H9 (cell line): ENCODE data around the gene TAF10. TPM values are rescaled to one million over a fixed set of nuclear protein-coding genes. Genes with fewer than 3 reads are reported as not detected.

ENCODE experiments used
- DNase-seq: peaks from one replicate; pipeline ENCODE4 v3.0.0-alpha.2; 2017
- H2AFZ ChIP-seq: one replicate; pipeline ENCODE4 v1.6.1; 2013; ENCODE audit warnings: mild to moderate bottlenecking, low read length, control low read depth, moderate library complexity
- H2AK5ac ChIP-seq: 2 replicates; pipeline ENCODE4 v1.6.1; 2013; ENCODE audit warnings: low read length, control low read depth, mixed read lengths; ENCODE audit not compliant: insufficient read length
- H2BK120ac ChIP-seq: one replicate; pipeline ENCODE4 v1.6.1; 2013; ENCODE audit warnings: low read depth, mild to moderate bottlenecking, low read length, control low read depth, inconsistent platforms; ENCODE audit not compliant: poor library complexity, severe bottlenecking
- H2BK12ac ChIP-seq: 2 replicates; pipeline ENCODE4 v1.6.1; 2013; ENCODE audit warnings: low read length, control low read depth, mixed read lengths, low read depth; ENCODE audit not compliant: insufficient read length
- H2BK15ac ChIP-seq: 2 replicates; pipeline ENCODE4 v1.6.1; 2013; ENCODE audit warnings: low read depth, low read length, control low read depth
- H2BK20ac ChIP-seq: one replicate; pipeline ENCODE4 v1.6.1; 2013; ENCODE audit warnings: low read depth, mild to moderate bottlenecking, low read length, control low read depth, inconsistent platforms; ENCODE audit not compliant: poor library complexity, severe bottlenecking
- H2BK5ac ChIP-seq: 2 replicates; pipeline ENCODE4 v1.6.1; 2013; ENCODE audit warnings: low read length, control low read depth, mixed read lengths; ENCODE audit not compliant: insufficient read length
- H3K14ac ChIP-seq: 2 replicates; pipeline ENCODE4 v1.6.1; 2013; ENCODE audit warnings: low read length, control low read depth; ENCODE audit not compliant: insufficient read depth
- H3K18ac ChIP-seq: 2 replicates; pipeline ENCODE4 v1.6.1; 2013; ENCODE audit warnings: low read depth, mild to moderate bottlenecking, mixed read lengths, low read length, control low read depth; ENCODE audit not compliant: insufficient read length
- H3K23ac ChIP-seq: 2 replicates; pipeline ENCODE4 v1.6.1; 2013; ENCODE audit warnings: low read length, control low read depth, mixed read lengths, low read depth; ENCODE audit not compliant: insufficient read length
- H3K23me2 ChIP-seq: 2 replicates; pipeline ENCODE4 v1.6.1; 2013; ENCODE audit warnings: low read depth, mild to moderate bottlenecking, mixed read lengths, low read length, control low read depth; ENCODE audit not compliant: insufficient read length, poor library complexity, severe bottlenecking
- H3K27ac ChIP-seq: 2 replicates; pipeline ENCODE4 v1.5.1; 2013; ENCODE audit warnings: low read length, control low read depth, mixed read lengths, low read depth; ENCODE audit not compliant: insufficient read length
- H3K27me3 ChIP-seq: 2 replicates; pipeline ENCODE4 v1.6.1; 2013; ENCODE audit warnings: low read length, control low read depth, inconsistent platforms; ENCODE audit not compliant: insufficient read depth
- H3K4ac ChIP-seq: 2 replicates; pipeline ENCODE4 v1.6.1; 2013; ENCODE audit warnings: low read depth, mild to moderate bottlenecking, control low read depth, inconsistent platforms, low read length, moderate library complexity
- H3K4me1 ChIP-seq: 2 replicates; pipeline ENCODE4 v1.6.1; 2013; ENCODE audit warnings: low read length, control low read depth, inconsistent platforms; ENCODE audit not compliant: insufficient read depth
- H3K4me2 ChIP-seq: 2 replicates; pipeline ENCODE4 v1.6.1; 2013; ENCODE audit warnings: low read length, control low read depth, mixed read lengths; ENCODE audit not compliant: insufficient read length, insufficient read depth
- H3K56ac ChIP-seq: 2 replicates; pipeline ENCODE4 v1.6.1; 2013; ENCODE audit warnings: low read depth, mild to moderate bottlenecking, mixed read lengths, low read length, control low read depth; ENCODE audit not compliant: insufficient read length
- H3K79me1 ChIP-seq: 2 replicates; pipeline ENCODE4 v1.6.1; 2013; ENCODE audit warnings: low read depth, mild to moderate bottlenecking, moderate library complexity, low read length, control low read depth, inconsistent platforms; ENCODE audit not compliant: insufficient read depth, poor library complexity, severe bottlenecking
- H3K79me2 ChIP-seq: 2 replicates; pipeline ENCODE4 v1.6.1; 2013; ENCODE audit warnings: low read length, control low read depth, inconsistent platforms; ENCODE audit not compliant: insufficient read depth
- H3K9ac ChIP-seq: 2 replicates; pipeline ENCODE4 v1.6.1; 2013; ENCODE audit warnings: low read length, control low read depth, mixed read lengths; ENCODE audit not compliant: insufficient read length; ENCODE audit errors: extremely low read depth
- H3K9me3 ChIP-seq: one replicate; pipeline ENCODE4 v1.6.1; 2013; ENCODE audit warnings: low read depth, low read length, inconsistent platforms; ENCODE audit not compliant: control insufficient read depth
- H3T11ph ChIP-seq: one replicate; pipeline ENCODE4 v1.6.1; 2013; ENCODE audit warnings: mild to moderate bottlenecking, low read length, control low read depth, inconsistent platforms
- H4K20me1 ChIP-seq: one replicate; pipeline ENCODE4 v1.6.1; 2013; ENCODE audit not compliant: control insufficient read depth, insufficient read length, insufficient read depth
- H4K5ac ChIP-seq: 2 replicates; pipeline ENCODE4 v1.6.1; 2013; ENCODE audit warnings: low read depth, mild to moderate bottlenecking, mixed read lengths, low read length, control low read depth; ENCODE audit not compliant: insufficient read length
- H4K8ac ChIP-seq: replicated peaks from 2 replicates; pipeline ENCODE4 v1.6.1; 2013; ENCODE audit warnings: low read length, control low read depth, mixed read lengths, low read depth; ENCODE audit not compliant: insufficient read length
- H4K91ac ChIP-seq: 2 replicates; pipeline ENCODE4 v1.6.1; 2013; ENCODE audit warnings: low read depth, mild to moderate bottlenecking, moderate library complexity, mixed read lengths, low read length, control low read depth; ENCODE audit not compliant: insufficient read length
- H3K27ac Mint-ChIP-seq, 3 experiments: 2 replicates in 2 of 3; 3 replicates in 1 of 3; pipeline ENCODE4 v1.8.0; 2020 to 2021; ENCODE audit warnings: mixed read lengths in 3 of 3, mild to moderate bottlenecking in 1 of 3, moderate library complexity in 1 of 3
- H3K27me3 Mint-ChIP-seq: 2 replicates; pipeline ENCODE4 v1.8.0; 2021; ENCODE audit warnings: low read depth, mild to moderate bottlenecking, moderate library complexity, mixed read lengths
- H3K36me3 Mint-ChIP-seq, 3 experiments: 2 replicates in 2 of 3; 3 replicates in 1 of 3; pipeline ENCODE4 v1.8.0; 2020 to 2021; ENCODE audit warnings: low read depth in 3 of 3, mixed read lengths in 3 of 3; ENCODE audit not compliant: insufficient read depth in 1 of 3
- H3K4me1 Mint-ChIP-seq, 2 experiments: 2 replicates each; pipeline ENCODE4 v1.8.0; 2020; ENCODE audit warnings: mixed read lengths in 2 of 2
- H3K4me3 Mint-ChIP-seq, 2 experiments: 2 replicates in 1 of 2; 3 replicates in 1 of 2; pipeline ENCODE4 v1.8.0; 2020 to 2021; ENCODE audit warnings: mild to moderate bottlenecking in 2 of 2, mixed read lengths in 2 of 2, moderate library complexity in 1 of 2
- H3K9me3 Mint-ChIP-seq, 2 experiments: 2 replicates in 1 of 2; 3 replicates in 1 of 2; pipeline ENCODE4 v1.8.0; 2020; ENCODE audit warnings: mild to moderate bottlenecking in 2 of 2, mixed read lengths in 2 of 2, moderate library complexity in 1 of 2
- CTCF ChIP-seq: fragments of 200-600 bp; sonication (generic); conservative IDR thresholded peaks from 3 replicates; pipeline ENCODE4 v1.8.0; 2021; ENCODE audit warnings: antibody characterized with exemption, mild to moderate bottlenecking
- WGBS: extraction: QIAGEN DNeasy Blood & Tissue Kit; methylation state at CpG from one replicate; pipeline ENCODE4 v1.1.7; 2013; ENCODE audit warnings: missing lambda C conversion rate, low lambda C conversion rate, mixed read lengths; ENCODE audit not compliant: insufficient read length; ENCODE audit errors: extremely low coverage; 5-methylcytosine and 5-hydroxymethylcytosine counted together
- total RNA-seq: library from RNA; stranded (reverse); gene quantifications from 2 replicates; pipeline ENCODE4 v1.2.1, GENCODE V29; 2021

Gene TAF10
- total RNA-seq, 1 experiment from 2014 or later = 198 TPM

DNA sequence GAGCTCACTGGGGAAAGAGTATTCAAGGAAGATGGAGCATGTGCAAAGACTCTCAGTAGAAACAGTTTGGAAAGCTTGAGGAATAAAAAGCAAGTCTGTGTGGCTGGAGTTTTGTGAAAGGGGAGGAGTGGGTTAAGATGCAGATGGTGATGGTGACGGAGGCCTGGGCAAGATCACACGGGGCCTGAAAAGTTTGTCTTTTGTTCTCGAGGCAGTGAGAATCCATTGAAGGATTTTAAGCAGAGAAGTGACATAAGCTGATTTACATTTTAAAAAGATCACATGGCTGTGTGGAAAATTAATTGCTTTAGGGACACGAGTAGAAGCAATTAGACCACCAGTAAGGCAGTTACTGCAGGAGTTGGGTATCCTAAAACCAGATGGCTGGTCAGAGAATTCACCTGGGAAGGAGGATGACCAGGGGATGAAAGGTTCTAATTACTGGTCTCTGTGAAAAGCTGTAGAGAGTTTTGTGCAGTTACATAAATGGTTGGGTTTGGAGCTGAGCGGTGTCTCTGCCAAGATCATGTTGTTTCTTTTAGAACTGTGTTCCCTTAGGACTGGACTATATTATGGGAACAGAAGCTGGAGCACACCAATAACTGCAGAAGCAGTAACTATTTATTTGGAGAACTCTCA lies 15.7 kb downstream of the TAF10 start:
- Mint-ChIP-seq H3K27me3 (no peaks in the 10 kb centered on the region), H3K9me3 (no peaks in the 10 kb centered on the region), H3K36me3 (peaks cover 3 to 44% (median 18%) of the 10 kb centered on the region in 3 experiments; a peak in 6 of 7 replicates), H3K4me3 (no peak overlapping the region), H3K4me1 (peaks cover 6 to 11% of the 10 kb centered on the region in 2 experiments; a peak in 3 of 4 replicates), H3K27ac (no peak overlapping the region)
- Histone ChIP-seq H2AFZ (no peak overlapping the region), H2BK15ac (no peak overlapping the region), H2BK5ac (no peak overlapping the region), H3K14ac (no peak overlapping the region), H3K56ac (no peak overlapping the region), H4K91ac (no peak overlapping the region), H3K23ac (no peak overlapping the region), H2BK12ac (no peak overlapping the region), H2BK120ac (no peak overlapping the region), H3K23me2 (no peaks in the 10 kb centered on the region), H3K9me3 (no peaks in the 10 kb centered on the region), H3K4me1 (no peaks in the 10 kb centered on the region), H3K4ac (no peak overlapping the region), H3K18ac (no peak overlapping the region), H3K79me2 (no peaks in the 10 kb centered on the region), H3K9ac (no peak overlapping the region), H2BK20ac (no peak overlapping the region), H4K20me1 (no peaks in the 10 kb centered on the region), H3K27ac (no peak overlapping the region), H4K8ac (no peak overlapping the region), H4K5ac (no peak overlapping the region), H2AK5ac (no peak overlapping the region), H3K79me1 (no peaks in the 10 kb centered on the region), H3T11ph (no peak overlapping the region), H3K27me3 (no peaks in the 10 kb centered on the region), H3K4me2 (no peak overlapping the region)
- no peak for TF ChIP-seq CTCF
- no peak for DNase-seq
- no CpG with 5 or more reads among the region's 5 CpGs for WGBS
